Measurements from ENCODE around the gene PAAF1. TPM values are rescaled to one million over a fixed set of nuclear protein-coding genes. Genes with fewer than 3 reads are reported as not detected.

Gene PAAF1
- total and polyA plus RNA-seq, 2 of the 13 experiments (the other 11 are each of a cell fraction or from before 2014, with no cell fraction given) = 13.5 to 28.8 TPM

- TF ChIP-seq, protein P1, sequence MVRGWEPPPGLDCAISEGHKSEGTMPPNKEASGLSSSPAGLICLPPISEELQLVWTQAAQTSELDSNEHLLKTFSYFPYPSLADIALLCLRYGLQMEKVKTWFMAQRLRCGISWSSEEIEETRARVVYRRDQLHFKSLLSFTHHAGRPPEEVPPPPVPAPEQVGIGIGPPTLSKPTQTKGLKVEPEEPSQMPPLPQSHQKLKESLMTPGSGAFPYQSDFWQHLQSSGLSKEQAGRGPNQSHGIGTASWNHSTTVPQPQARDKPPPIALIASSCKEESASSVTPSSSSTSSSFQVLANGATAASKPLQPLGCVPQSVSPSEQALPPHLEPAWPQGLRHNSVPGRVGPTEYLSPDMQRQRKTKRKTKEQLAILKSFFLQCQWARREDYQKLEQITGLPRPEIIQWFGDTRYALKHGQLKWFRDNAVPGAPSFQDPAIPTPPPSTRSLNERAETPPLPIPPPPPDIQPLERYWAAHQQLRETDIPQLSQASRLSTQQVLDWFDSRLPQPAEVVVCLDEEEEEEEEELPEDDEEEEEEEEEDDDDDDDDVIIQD (CRISPR knock-in tag; IDR thresholded peaks at IDR 0.05; ENCODE audit: low read depth) = peak; percentile 32; the same call in 1 of the 2 replicates
- TF ChIP-seq, protein P2, sequence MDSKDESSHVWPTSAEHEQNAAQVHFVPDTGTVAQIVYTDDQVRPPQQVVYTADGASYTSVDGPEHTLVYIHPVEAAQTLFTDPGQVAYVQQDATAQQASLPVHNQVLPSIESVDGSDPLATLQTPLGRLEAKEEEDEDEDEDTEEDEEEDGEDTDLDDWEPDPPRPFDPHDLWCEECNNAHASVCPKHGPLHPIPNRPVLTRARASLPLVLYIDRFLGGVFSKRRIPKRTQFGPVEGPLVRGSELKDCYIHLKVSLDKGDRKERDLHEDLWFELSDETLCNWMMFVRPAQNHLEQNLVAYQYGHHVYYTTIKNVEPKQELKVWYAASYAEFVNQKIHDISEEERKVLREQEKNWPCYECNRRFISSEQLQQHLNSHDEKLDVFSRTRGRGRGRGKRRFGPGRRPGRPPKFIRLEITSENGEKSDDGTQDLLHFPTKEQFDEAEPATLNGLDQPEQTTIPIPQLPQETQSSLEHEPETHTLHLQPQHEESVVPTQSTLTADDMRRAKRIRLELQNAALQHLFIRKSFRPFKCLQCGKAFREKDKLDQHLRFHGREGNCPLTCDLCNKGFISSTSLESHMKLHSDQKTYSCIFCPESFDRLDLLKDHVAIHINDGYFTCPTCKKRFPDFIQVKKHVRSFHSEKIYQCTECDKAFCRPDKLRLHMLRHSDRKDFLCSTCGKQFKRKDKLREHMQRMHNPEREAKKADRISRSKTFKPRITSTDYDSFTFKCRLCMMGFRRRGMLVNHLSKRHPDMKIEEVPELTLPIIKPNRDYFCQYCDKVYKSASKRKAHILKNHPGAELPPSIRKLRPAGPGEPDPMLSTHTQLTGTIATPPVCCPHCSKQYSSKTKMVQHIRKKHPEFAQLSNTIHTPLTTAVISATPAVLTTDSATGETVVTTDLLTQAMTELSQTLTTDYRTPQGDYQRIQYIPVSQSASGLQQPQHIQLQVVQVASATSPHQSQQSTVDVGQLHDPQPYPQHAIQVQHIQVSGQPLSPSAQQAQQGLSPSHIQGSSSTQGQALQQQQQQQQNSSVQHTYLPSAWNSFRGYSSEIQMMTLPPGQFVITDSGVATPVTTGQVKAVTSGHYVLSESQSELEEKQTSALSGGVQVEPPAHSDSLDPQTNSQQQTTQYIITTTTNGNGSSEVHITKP (CRISPR knock-in tag; IDR thresholded peaks at IDR 0.05; ENCODE audit: low read depth) = peak; percentile 40; the same call in 1 of the 2 replicates
- TF ChIP-seq ZNF616 (CRISPR knock-in tag; IDR thresholded peaks at IDR 0.05; ENCODE audit: low read depth) (peak; percentile 89), JARID2 (CRISPR knock-in tag; IDR thresholded peaks at IDR 0.05; ENCODE audit: insufficient replicate concordance) (no peak), RBFOX2 (IDR thresholded peaks at IDR 0.05; ENCODE audit: low read depth, low read length) (peak; percentile 98), FOSL1 (CRISPR knock-in tag; IDR thresholded peaks at IDR 0.05; ENCODE audit: borderline replicate concordance) (no peak), AHR (CRISPR knock-in tag; IDR thresholded peaks at IDR 0.05) (0 out of 2 replicates have a peak, but pooled peaks have one; percentile 82), KDM6A (CRISPR knock-in tag; IDR thresholded peaks at IDR 0.05; ENCODE audit: low read depth) (0 out of 2 replicates have a peak, but pooled peaks have one; percentile 24), TBP (CRISPR knock-in tag; IDR thresholded peaks at IDR 0.05) (no peak), FOXO1 (CRISPR knock-in tag; IDR thresholded peaks at IDR 0.05) (no peak; the same call in 1 of the 2 replicates), HOXA9 (CRISPR knock-in tag; IDR thresholded peaks at IDR 0.05; ENCODE audit: borderline replicate concordance) (no peak; the same call in 1 of the 2 replicates), ZC3H13 (CRISPR knock-in tag; IDR thresholded peaks at IDR 0.05) (no peak; the same call in 1 of the 2 replicates), NFRKB (IDR thresholded peaks at IDR 0.05) (no peak), EED (CRISPR knock-in tag; IDR thresholded peaks at IDR 0.05) (peak; percentile 93), CENPX (CRISPR knock-in tag; IDR thresholded peaks at IDR 0.05) (no peak), ZHX1 (CRISPR knock-in tag; IDR thresholded peaks at IDR 0.05; ENCODE audit: low read depth) (peak; percentile 26; the same call in 1 of the 2 replicates), ZSCAN31 (CRISPR knock-in tag; IDR thresholded peaks at IDR 0.05; ENCODE audit: low read depth) (peak; percentile 93; the same call in 1 of the 2 replicates), GATAD1 (CRISPR knock-in tag; IDR thresholded peaks at IDR 0.05) (peak; percentile 89), ZNF20 (CRISPR knock-in tag; IDR thresholded peaks at IDR 0.05) (peak; percentile 91; the same call in 1 of the 2 replicates), EEA1 (CRISPR knock-in tag; IDR thresholded peaks at IDR 0.05; ENCODE audit: borderline replicate concordance) (no peak; the same call in 1 of the 2 replicates), MYNN (CRISPR knock-in tag; IDR thresholded peaks at IDR 0.05; ENCODE audit: low read depth) (peak; percentile 87; the same call in 1 of the 2 replicates), HNRNPUL1 (IDR thresholded peaks at IDR 0.05; ENCODE audit: low read depth, low read length) (no peak)
Observed at GRCh38 chr11:73876424-73877310, at the start of gene PAAF1, which contains the start of gene COA4 (continued).
